ENCODE measurements around the gene COMMD2.

The COMMD2 gene

DNA sequence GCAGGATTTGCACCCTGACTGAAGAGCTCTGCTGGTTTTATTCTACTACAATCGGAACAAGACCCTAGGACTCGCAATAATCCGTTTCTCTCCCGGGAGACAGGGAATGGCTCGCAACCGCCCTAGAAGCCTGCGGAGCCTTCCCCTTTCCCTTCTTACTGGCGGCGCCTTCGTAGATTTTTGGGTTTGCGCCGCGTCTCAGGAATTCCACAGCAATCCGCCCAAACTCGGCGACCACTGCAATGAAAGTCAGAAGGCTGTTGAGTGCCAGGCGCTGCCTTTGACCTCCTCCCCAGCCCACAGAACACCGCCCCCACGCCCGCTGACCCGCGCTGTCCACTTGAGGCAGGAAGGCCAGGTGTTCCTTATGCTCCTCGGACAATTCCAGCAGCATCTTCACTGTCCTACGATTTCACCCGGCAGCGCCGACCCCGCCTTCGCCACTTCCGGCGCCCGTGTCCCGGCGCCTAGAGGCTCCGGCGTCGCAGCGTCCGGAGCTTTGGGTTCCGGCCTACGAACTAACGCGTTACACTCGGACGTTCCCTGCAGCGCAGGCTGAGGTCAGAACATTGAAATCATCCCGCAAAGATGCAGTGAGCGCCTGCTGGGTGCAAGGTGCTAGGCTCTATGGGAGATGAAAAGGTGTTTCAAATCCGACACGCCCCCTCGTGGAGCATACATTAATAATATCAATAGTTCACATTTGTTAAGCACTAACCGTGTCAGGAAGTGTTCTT is at the start of gene COMMD2:
COMMD2 (minus strand) TSS at position 439 of the 737 bp plus-strand sequence; CDS start at position 394, 45 bp downstream.
- peak within 1 kb of the TSS; percentile 80 for H3K27ac ChIP-seq
- peak; percentile 47 for TF ChIP-seq CTCF (conservative IDR thresholded peaks at IDR 0.05)

- TF ChIP-seq CTCF (conservative IDR thresholded peaks at IDR 0.05): no peak
- H3K27ac ChIP-seq: no peak overlapping the region
Observed at GRCh38 chr3:149801639-149802038, 49.4 kb upstream of the COMMD2 start.

GRCh38 chr3:149801195-149801594 is 48.9 kb upstream of the COMMD2 start:
- no peak for TF ChIP-seq CTCF (conservative IDR thresholded peaks at IDR 0.05)
- H3K27ac ChIP-seq: no peak overlapping the region

GRCh38 chr3:149800693-149801092 is 48.4 kb upstream of the COMMD2 start:
- no peak overlapping the region for H3K27ac ChIP-seq
- no peak for TF ChIP-seq CTCF (conservative IDR thresholded peaks at IDR 0.05)

DNA sequence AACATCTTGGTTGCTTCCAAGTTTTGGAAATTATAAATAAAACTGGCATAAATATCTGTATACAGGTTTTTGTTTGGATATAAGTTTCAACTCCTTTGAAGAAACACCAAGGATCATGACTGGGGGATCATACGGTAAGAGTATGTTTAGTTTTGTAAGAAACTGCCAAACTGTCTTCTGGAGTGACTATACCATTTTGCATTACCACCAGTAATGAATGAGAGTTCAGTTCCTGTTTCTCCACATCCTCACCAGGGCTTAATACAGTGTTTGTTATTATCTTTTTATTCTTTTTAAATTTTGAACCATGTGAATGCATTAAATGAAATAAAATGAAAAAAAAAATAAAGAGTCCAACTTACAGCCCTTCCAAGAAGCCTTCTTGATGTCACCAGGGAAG is 43.7 kb upstream of the COMMD2 start:
- no peak overlapping the region for H3K27ac ChIP-seq
- no peak for TF ChIP-seq CTCF (conservative IDR thresholded peaks at IDR 0.05)

GRCh38 chr3:149792452-149793270 is 40.4 kb upstream of the COMMD2 start, which contains the start of gene ANKUB1:
ANKUB1 (minus strand) TSS chr3:149792554; CDS start chr3:149792366, 188 bp downstream.
- peak within 1 kb of the TSS; percentile 57 for H3K27ac ChIP-seq
- no peak for TF ChIP-seq CTCF (conservative IDR thresholded peaks at IDR 0.05)

GRCh38 chr3:149790698-149791097 is 38.4 kb upstream of the COMMD2 start:
- no peak for TF ChIP-seq CTCF (conservative IDR thresholded peaks at IDR 0.05)

More at GRCh38 chr3:149790698-149791097, 38.4 kb upstream of the COMMD2 start:
- H3K27ac ChIP-seq: no peak overlapping the region

Data from VCaP (cell line).